Transverse colon (tissue), 3 donors: Measurements from ENCODE around the gene WNK2.

ENCODE experiments used
- CTCF ChIP-seq, 5 experiments: fragments of 200-600 bp in 3 of 5; fragments of 450-650 bp in 2 of 5; sonication (generic) in 3 of 5; IDR thresholded peaks; 1 replicate in 2 of 5; 2 replicates in 3 of 5; pipeline ENCODE4 v1.5.1; 2016 to 2017; ENCODE audit warnings: antibody characterized with exemption in 5 of 5, inconsistent platforms in 3 of 5, mild to moderate bottlenecking in 2 of 5, moderate library complexity in 1 of 5
- POLR2A ChIP-seq: fragments of 450-650 bp; IDR thresholded peaks from one replicate; pipeline ENCODE4 v1.6.1; 2016; ENCODE audit warnings: antibody characterized with exemption, mild to moderate bottlenecking, moderate library complexity

- TF ChIP-seq CTCF (IDR thresholded peaks at IDR 0.05) = no peak
- TF ChIP-seq POLR2A = no peak
These were observed 41.5 kb downstream of the WNK2 start for GRCh38 chr9:93225417-93225816.
